Measurements from ENCODE around the gene FBXO45.

Gene FBXO45

DNA sequence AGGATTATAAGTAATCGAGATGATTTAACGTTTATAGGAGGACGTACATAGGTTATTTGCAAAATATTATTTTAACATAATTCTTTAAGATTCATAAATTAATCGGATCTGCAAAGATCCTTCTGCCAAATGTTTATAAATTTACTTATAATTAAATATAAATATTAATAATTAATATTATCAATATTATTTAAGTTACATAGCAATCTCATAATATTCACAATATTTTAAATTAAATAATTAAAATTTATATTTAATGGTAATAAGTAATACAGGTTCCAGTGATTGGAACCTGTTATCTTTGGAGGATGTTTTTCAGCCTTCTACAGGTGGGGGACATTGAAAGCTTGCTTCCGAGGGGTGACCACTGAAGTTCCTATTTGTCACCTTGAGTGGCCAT, 16.2 kb upstream of the FBXO45 start:
- Histone ChIP-seq H3K4me3 (ENCODE audit: insufficient read depth, low read length, poor library complexity, severe bottlenecking) (no peak overlapping the region), H3K27ac (ENCODE audit: low read depth, low read length) (no peak overlapping the region), H3K36me3 (ENCODE audit: low read length) (no peaks in the 10 kb centered on the region), H3K27me3 (ENCODE audit: low read length) (no peaks in the 10 kb centered on the region), H3K9me2 (replicated peaks; ENCODE audit: insufficient read depth, low read length) (no peaks in the 10 kb centered on the region), H3K9me3 (ENCODE audit: insufficient read depth, low read length) (peaks cover 15% of the 10 kb centered on the region; the same call in 1 of the 2 replicates), H2AFZ (ENCODE audit: low read depth, low read length, severe bottlenecking) (no peak overlapping the region), H4K20me1 (ENCODE audit: low read depth, low read length) (no peaks in the 10 kb centered on the region), H3K79me2 (ENCODE audit: insufficient read depth, low read length) (no peaks in the 10 kb centered on the region), H3K9ac (ENCODE audit: low read length) (no peak overlapping the region), H3K4me2 (ENCODE audit: low read depth, low read length, poor library complexity, severe bottlenecking) (no peak overlapping the region), H3F3A (ENCODE audit: insufficient read depth) (no peaks in the 10 kb centered on the region)
- TF ChIP-seq CTCF (IDR thresholded peaks at IDR 0.05; ENCODE audit: insufficient read depth, low read length, poor library complexity, severe bottlenecking) (no peak), EZH2phosphoT487 (conservative IDR thresholded peaks at IDR 0.05; ENCODE audit: low read length) (no peak)

GRCh38 chr3:196553551-196553950, 14.9 kb upstream of the FBXO45 start:
- Histone ChIP-seq H3K79me2 (ENCODE audit: insufficient read depth, low read length) (no peaks in the 10 kb centered on the region), H3K9me2 (replicated peaks; ENCODE audit: insufficient read depth, low read length) (no peaks in the 10 kb centered on the region)
- TF ChIP-seq EZH2phosphoT487 (conservative IDR thresholded peaks at IDR 0.05; ENCODE audit: low read length) (no peak), CTCF (IDR thresholded peaks at IDR 0.05; ENCODE audit: insufficient read depth, low read length, poor library complexity, severe bottlenecking) (no peak)

GRCh38 chr3:196554205-196554604, 14.3 kb upstream of the FBXO45 start:
- no peak overlapping the region for H3K27ac ChIP-seq (ENCODE audit: low read depth, low read length)
- no peak overlapping the region for H3K4me2 ChIP-seq (ENCODE audit: low read depth, low read length, poor library complexity, severe bottlenecking)
- H2AFZ ChIP-seq (ENCODE audit: low read depth, low read length, severe bottlenecking): no peak overlapping the region
- no peaks in the 10 kb centered on the region for H3K36me3 ChIP-seq (ENCODE audit: low read length)
- H3K9ac ChIP-seq (ENCODE audit: low read length): no peak overlapping the region
- no peak overlapping the region for H3K4me3 ChIP-seq (ENCODE audit: insufficient read depth, low read length, poor library complexity, severe bottlenecking)
- no peaks in the 10 kb centered on the region for H3K79me2 ChIP-seq (ENCODE audit: insufficient read depth, low read length)
- no peaks in the 10 kb centered on the region for H4K20me1 ChIP-seq (ENCODE audit: low read depth, low read length)
- no peaks in the 10 kb centered on the region for H3K9me2 ChIP-seq (replicated peaks; ENCODE audit: insufficient read depth, low read length)
- TF ChIP-seq EZH2phosphoT487 (conservative IDR thresholded peaks at IDR 0.05; ENCODE audit: low read length) (no peak), CTCF (IDR thresholded peaks at IDR 0.05; ENCODE audit: insufficient read depth, low read length, poor library complexity, severe bottlenecking) (no peak)
- no peaks in the 10 kb centered on the region for H3K27me3 ChIP-seq (ENCODE audit: low read length)
- no peaks in the 10 kb centered on the region for H3F3A ChIP-seq (ENCODE audit: insufficient read depth)
- H3K9me3 ChIP-seq (ENCODE audit: insufficient read depth, low read length): peaks cover 12% of the 10 kb centered on the region; the same call in 1 of the 2 replicates

More at GRCh38 chr3:196553551-196553950, 14.9 kb upstream of the FBXO45 start:
- Histone ChIP-seq H4K20me1 (ENCODE audit: low read depth, low read length) (no peaks in the 10 kb centered on the region), H3K27me3 (ENCODE audit: low read length) (no peaks in the 10 kb centered on the region), H3F3A (ENCODE audit: insufficient read depth) (no peaks in the 10 kb centered on the region), H3K36me3 (ENCODE audit: low read length) (no peaks in the 10 kb centered on the region), H3K4me2 (ENCODE audit: low read depth, low read length, poor library complexity, severe bottlenecking) (no peak overlapping the region), H3K4me3 (ENCODE audit: insufficient read depth, low read length, poor library complexity, severe bottlenecking) (no peak overlapping the region), H3K9me3 (ENCODE audit: insufficient read depth, low read length) (peaks cover 15% of the 10 kb centered on the region; the same call in 1 of the 2 replicates), H3K9ac (ENCODE audit: low read length) (no peak overlapping the region), H3K27ac (ENCODE audit: low read depth, low read length) (no peak overlapping the region), H2AFZ (ENCODE audit: low read depth, low read length, severe bottlenecking) (no peak overlapping the region)

Data from SU-DHL-6 (cell line).